ENCODE measurements around the gene SIPA1. TPM values are rescaled to one million over a fixed set of nuclear protein-coding genes. Genes with fewer than 3 reads are reported as not detected.
A peak's percentile ranks its signal among the peaks of the same experiment; 100 is the strongest.

SIPA1 gene
- total and polyA plus RNA-seq, 9 of the 15 experiments (the other 6 are each of a cell fraction or from before 2014, with no cell fraction given) = 0.25 to 85.8 (median 16.8) TPM

DNA sequence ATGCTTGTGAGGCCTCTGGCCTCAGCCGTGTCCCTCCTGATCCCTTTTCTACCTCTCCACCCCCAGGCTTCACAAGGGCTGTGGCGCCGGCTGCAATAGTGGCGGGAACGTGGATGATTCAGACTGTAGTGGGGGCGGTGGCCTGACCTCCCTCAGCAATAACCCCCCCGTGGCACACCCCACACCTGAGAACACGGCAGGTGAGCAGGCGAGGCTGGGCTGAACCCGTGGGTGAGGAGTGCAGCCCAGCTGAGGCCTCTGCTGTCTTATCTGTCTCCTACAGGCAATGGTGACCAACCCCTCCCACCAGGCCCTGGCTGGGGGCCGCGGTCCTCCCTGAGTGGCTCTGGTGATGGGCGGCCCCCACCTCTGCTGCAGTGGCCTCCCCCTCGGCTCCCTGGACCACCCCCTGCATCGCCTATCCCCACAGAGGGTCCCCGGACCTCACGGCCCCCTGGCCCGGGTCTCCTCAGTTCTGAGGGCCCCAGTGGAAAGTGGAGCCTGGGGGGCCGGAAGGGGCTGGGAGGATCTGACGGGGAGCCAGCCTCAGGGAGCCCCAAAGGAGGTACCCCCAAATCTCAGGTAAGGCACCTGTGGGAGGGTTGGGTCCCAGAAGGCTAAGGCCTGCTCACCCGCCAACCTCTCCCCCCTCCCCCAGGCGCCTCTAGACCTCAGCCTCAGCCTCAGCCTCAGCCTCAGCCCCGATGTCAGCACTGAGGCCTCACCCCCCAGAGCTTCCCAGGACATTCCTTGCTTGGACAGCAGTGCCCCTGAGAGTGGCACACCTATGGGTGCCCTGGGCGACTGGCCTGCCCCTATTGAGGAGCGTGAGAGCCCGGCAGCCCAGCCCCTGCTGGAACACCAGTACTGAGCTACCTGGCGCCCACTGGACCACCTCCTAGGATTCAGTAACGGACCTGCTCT, 1.5 kb upstream of the SIPA1 start (continued):
- TF ChIP-seq, protein P1, sequence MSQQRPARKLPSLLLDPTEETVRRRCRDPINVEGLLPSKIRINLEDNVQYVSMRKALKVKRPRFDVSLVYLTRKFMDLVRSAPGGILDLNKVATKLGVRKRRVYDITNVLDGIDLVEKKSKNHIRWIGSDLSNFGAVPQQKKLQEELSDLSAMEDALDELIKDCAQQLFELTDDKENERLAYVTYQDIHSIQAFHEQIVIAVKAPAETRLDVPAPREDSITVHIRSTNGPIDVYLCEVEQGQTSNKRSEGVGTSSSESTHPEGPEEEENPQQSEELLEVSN (IDR thresholded peaks at IDR 0.05; ENCODE audit: borderline replicate concordance in 1 of 2, extremely low read depth in 1 of 2, insufficient read depth in 1 of 2, insufficient read length in 1 of 2, low read depth in 1 of 2, low read length in 1 of 2, poor library complexity in 1 of 2, severe bottlenecking in 1 of 2) = peak in 1 of 2 experiments; percentile 55
- TF ChIP-seq BHLHE40 (IDR thresholded peaks at IDR 0.05; ENCODE audit: low read length) (peak; percentile 80), NCOA1 (IDR thresholded peaks at IDR 0.05; ENCODE audit: low read depth) (0 out of 2 replicates have a peak, but pooled peaks have one; percentile 20), ZNF165 (CRISPR knock-in tag; IDR thresholded peaks at IDR 0.05; ENCODE audit: borderline replicate concordance) (no peak), MCM5 (IDR thresholded peaks at IDR 0.05; ENCODE audit: low read depth) (no peak), TAL1 (IDR thresholded peaks at IDR 0.05) (peak; percentile 83), CBFA2T3 (IDR thresholded peaks at IDR 0.05) (peak; percentile 95), MYNN (IDR thresholded peaks at IDR 0.05) (peak; percentile 79), MYNN (CRISPR knock-in tag; IDR thresholded peaks at IDR 0.05) (no peak), CXXC5 (CRISPR knock-in tag; IDR thresholded peaks at IDR 0.05) (peak; percentile 57), NFXL1 (CRISPR knock-in tag; IDR thresholded peaks at IDR 0.05) (no peak), ATF4 (CRISPR knock-in tag; IDR thresholded peaks at IDR 0.05) (no peak), LEF1 (IDR thresholded peaks at IDR 0.05) (peak; percentile 31; the same call in 1 of the 2 replicates), SMARCA4 (IDR thresholded peaks at IDR 0.05) (peak; percentile 74), ZBTB7A (IDR thresholded peaks at IDR 0.05; ENCODE audit: borderline replicate concordance, control insufficient read depth, low read depth, low read length) (peak; percentile 88), TCF3 (CRISPR knock-in tag; IDR thresholded peaks at IDR 0.05) (peak; percentile 95), E2F5 (CRISPR knock-in tag; IDR thresholded peaks at IDR 0.05) (no peak), ADNP (tag; IDR thresholded peaks at IDR 0.05) (no peak), CTBP1 (IDR thresholded peaks at IDR 0.05; ENCODE audit: borderline replicate concordance) (peak; percentile 90)
- TF ChIP-seq, protein P2, sequence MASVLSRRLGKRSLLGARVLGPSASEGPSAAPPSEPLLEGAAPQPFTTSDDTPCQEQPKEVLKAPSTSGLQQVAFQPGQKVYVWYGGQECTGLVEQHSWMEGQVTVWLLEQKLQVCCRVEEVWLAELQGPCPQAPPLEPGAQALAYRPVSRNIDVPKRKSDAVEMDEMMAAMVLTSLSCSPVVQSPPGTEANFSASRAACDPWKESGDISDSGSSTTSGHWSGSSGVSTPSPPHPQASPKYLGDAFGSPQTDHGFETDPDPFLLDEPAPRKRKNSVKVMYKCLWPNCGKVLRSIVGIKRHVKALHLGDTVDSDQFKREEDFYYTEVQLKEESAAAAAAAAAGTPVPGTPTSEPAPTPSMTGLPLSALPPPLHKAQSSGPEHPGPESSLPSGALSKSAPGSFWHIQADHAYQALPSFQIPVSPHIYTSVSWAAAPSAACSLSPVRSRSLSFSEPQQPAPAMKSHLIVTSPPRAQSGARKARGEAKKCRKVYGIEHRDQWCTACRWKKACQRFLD (CRISPR knock-in tag; IDR thresholded peaks at IDR 0.05) = peak; percentile 39; the same call in 1 of the 2 replicates
- TF ChIP-seq, protein P3, sequence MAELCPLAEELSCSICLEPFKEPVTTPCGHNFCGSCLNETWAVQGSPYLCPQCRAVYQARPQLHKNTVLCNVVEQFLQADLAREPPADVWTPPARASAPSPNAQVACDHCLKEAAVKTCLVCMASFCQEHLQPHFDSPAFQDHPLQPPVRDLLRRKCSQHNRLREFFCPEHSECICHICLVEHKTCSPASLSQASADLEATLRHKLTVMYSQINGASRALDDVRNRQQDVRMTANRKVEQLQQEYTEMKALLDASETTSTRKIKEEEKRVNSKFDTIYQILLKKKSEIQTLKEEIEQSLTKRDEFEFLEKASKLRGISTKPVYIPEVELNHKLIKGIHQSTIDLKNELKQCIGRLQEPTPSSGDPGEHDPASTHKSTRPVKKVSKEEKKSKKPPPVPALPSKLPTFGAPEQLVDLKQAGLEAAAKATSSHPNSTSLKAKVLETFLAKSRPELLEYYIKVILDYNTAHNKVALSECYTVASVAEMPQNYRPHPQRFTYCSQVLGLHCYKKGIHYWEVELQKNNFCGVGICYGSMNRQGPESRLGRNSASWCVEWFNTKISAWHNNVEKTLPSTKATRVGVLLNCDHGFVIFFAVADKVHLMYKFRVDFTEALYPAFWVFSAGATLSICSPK (IDR thresholded peaks at IDR 0.05; ENCODE audit: borderline replicate concordance) = no peak
